Kasumi-1 (cell line): ENCODE measurements around the gene NIPAL3.
"Not testable (repeated sequence)": the region's sequence is repeated elsewhere in the genome, so short reads cannot be mapped to it uniquely, and the experiment has no call there.

Experiments
- DNase-seq, 2 experiments: peaks; one replicate each; lab custom pipeline; 2025; lab: John Stamatoyannopoulos, UW

Gene NIPAL3

DNA sequence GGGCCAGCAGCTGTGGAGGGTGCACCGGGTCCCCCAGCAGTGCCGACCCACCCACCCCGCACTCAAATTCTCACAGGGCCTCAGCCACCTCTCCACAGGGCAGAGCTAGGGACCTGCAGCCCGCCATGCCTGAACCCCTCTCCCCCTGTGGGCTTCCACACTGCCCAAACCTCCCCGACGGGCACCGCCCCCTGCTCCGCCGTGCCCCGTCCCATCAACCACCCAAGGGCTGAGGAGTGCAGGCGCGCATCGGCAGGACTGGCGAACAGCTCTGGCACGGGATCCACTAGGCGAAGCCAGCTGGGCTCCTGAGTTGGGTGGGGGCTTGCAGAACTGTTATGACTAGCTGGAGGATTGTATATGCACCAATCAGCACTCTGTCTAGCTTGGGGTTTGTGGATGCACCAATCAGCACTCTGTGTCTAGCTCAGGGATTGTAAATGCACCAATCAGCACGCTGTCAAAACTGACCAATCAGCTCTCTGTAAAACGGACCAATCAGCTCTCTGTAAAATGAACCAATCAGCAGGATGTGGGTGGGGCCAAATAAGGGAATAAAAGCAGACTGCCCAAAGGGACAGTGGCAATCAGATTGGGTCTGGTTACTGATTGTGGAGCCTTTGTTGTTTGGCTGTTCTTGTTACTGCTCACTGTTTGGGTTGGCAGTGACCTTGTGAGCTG lies 74.6 kb downstream of the NIPAL3 start:
- no peak for DNase-seq

DNA sequence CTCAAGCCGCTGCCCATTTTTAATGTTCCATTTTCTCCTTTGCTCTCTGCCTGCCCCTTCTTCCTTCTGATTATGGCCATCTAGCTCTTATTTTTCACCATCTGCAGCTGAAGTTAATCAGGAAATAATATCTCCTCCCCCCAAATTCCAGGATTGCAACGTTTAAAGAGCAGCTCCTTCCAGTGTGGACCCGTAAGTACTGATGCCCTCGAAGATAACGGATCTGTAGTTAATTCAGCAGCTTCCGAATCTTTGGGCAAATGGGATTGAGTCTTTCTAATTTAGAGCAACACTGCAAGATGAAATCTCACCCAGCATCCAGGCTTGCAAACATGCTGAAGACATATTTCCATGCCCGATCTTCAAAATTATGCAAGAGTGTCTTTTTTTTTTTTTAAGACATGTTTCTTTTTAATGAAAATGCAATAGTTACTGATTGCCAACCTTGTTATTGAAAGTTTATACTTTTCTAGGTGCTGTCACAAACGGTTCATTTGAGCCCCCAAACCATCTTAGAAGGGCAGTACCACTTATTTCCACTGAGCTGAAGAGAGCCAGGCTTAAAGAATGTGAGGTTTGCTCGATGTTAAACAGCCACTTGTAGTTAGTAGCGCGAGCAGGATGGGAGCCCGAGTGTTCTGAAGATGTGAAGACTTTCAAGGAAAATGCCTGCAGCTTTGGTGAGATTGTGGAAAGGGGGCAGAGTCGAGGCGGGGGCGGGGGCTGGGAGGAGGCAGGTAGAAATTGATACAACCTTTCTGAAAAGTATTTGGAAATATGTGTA lies 76.2 kb downstream of the NIPAL3 start:
- DNase-seq = no peak

- not testable (repeated sequence) for DNase-seq
Measured at GRCh38 chr1:24492935-24493334, 77.3 kb downstream of the NIPAL3 start.

- no peak for DNase-seq
Measured at GRCh38 chr1:24493785-24494184, 78.2 kb downstream of the NIPAL3 start.

GRCh38 chr1:24498589-24498988 lies 83.0 kb downstream of the NIPAL3 start:
- DNase-seq = no peak

- no peak for DNase-seq
Measured at GRCh38 chr1:24500448-24501048, 84.9 kb downstream of the NIPAL3 start.

DNA sequence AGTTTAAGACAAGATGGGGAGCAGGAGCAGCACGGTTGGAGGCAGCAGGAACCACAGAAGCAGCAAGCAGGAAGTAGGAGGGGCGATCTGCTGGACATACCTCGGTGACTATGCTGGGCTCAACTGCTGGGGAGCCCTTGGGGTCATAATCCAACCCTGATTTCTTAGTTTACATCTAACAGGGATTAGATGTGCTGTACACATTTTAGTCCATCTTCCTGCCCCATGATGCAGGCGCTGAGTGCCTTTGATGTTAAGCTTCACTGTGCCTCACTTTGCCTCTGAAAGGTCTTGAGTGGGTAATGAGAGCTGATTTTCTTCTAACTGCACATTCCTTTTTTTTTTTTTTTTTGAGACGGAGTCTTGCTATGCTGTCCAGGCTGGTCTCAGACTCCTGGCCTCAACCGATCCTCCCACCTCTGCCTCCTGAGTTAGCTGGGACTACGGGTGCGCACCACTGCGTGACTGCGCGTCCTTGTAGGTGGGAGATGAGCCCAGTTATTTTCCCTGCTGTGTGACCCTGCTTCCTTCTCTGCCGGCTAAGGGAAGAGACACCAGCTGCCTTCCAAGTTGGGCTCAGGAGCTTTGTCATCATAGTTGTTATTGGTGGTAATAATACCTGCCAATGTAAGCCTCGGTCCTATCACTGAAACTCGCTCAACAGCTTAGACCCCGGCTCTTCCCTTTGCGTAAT lies 85.9 kb downstream of the NIPAL3 start:
- DNase-seq = peak; percentile 63 to 71

- peak; percentile 62 to 69 for DNase-seq
Measured at GRCh38 chr1:24502065-24502708, 86.6 kb downstream of the NIPAL3 start.

- DNase-seq = peak; percentile 85 to 88
Measured at GRCh38 chr1:24502709-24503058, 87.1 kb downstream of the NIPAL3 start, which contains the start of gene RCAN3. RCAN3 (plus strand) TSS chr1:24502836; CDS start chr1:24514373, 11,537 bp downstream.

GRCh38 chr1:24503059-24503751 lies 87.6 kb downstream of the NIPAL3 start:
- no peak for DNase-seq

DNA sequence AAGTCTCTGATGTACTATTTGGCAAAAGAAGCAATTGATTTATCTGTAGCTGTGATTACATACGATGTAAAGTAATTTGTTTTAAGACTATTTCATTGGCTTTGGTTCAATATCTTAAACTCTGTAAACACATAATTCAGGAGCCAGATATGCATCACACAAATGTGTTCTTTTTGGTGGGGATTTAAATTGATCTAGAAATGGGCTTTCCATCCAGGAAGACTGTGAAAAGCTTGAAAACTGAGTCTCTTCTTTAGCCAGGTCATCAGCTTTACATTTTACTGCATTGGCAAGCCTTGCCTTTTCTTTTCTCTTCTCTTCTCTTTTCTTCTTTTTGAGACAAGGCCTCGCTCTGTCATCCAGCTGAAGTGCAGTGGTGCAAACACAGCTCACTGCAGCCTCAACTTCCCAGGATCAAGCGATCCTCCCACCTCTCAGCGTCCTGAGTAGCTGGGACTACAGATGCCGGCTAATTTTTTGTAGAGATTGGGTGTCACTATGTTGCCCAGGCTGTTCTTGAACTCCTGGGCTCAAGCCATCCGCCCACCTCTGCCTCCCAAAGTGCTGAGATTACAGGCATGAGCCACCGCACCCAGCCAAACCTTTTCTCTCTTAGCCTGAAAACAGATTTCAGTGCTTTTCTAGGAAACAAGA lies 88.4 kb downstream of the NIPAL3 start:
- DNase-seq = no peak

- no peak for DNase-seq
Measured at GRCh38 chr1:24504560-24504959, 89.0 kb downstream of the NIPAL3 start.

DNA sequence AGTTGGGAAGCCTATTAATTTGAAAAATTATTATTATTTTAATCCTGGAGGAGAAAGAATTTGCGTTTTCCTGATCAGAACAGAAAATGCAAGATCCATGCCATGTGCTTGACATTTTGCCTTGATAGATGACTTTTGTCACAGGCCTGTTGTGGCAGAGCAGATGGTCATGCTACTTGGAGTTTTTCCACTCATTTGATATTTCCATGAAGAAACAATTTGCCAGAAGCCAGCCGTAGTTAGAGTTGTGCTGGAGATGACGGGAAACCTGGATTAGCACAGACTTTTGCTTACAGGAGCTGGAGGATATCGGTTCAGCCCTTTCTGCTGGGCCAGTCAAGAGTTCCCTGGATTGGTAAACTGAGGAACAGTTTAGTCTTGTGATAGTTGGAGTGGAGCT lies 90.2 kb downstream of the NIPAL3 start:
- no peak for DNase-seq

DNA sequence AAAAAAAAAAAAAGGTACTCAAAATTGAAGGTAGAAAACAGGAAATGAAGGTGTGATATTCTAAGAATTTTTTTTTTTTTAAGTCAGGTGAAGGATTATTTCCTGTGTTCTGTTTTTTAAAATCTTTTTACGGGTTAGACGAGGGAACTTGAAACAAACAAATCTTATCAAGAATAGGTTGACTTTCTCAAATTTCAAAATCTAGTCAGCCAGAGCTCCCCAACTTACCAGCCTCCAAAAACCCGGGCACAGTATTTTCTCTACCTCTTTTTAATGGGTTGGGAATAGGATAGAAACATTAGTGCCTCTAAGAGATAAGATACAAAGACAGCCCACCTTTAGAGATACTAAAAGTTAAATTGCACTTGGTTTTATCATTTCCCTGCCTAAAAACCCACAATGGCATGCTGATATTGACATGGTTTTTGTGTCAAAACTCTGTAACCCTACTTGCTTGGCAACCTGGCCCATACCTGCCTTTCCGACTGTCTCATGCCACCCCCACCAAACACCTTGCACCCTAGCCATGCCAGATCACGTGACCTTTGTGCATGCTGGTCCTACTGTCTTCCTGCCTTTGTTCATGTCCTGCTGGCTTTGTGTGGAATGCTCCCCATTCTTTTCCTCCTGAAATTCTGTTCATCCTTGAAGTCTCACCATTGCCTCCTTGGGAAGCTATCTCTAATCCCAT lies 91.2 kb downstream of the NIPAL3 start:
- DNase-seq = no peak

- DNase-seq = no peak
Measured at GRCh38 chr1:24507405-24507804, 91.8 kb downstream of the NIPAL3 start.

- DNase-seq = no peak
Measured at GRCh38 chr1:24508911-24509310, 93.3 kb downstream of the NIPAL3 start.

- DNase-seq = no peak
Measured at GRCh38 chr1:24513706-24514105, 98.1 kb downstream of the NIPAL3 start.

- DNase-seq = no peak
Measured at GRCh38 chr1:24514946-24515345, 99.3 kb downstream of the NIPAL3 start.

GRCh38 chr1:24515671-24516209 lies 100.1 kb downstream of the NIPAL3 start:
- DNase-seq = not testable (repeated sequence)

DNA sequence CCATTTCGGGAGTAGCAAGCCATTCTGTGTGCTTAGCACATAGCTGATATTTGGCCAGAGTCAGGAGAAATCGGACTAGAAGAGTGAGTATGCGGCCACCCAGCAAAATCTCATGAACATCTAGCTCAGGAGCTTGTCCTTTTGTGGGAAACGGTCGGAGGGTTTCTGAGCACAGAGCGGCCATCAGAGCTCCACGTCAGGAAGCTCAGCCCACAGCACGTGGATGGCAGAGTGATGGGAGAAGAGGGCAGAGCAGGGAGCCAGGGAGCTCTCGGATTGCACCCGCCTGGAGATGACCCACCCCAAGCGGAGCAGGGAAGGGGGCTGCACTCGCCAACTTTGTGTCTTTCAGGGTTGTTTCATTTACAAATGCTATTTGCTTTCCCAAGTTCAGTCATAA lies 100.9 kb downstream of the NIPAL3 start:
- DNase-seq = no peak
